Measurements from ENCODE around the gene GPR151. TPM values are rescaled to one million over a fixed set of nuclear protein-coding genes. Genes with fewer than 3 reads are reported as not detected.

GPR151 gene
- total RNA-seq, 1 donor from 2014 or later = not detected

Other genes starting within 250 kb of the GPR151 start
- 0.12 TPM in 1 of 2 replicates, not detected in the other for gene POU4F3, start 177.4 kb downstream of the GPR151 start, total RNA-seq
- 26.0 and 43.6 TPM in 2 replicates for gene TCERG1, start 68.9 kb downstream of the GPR151 start, total RNA-seq